Fibroblast of lung (primary cell): ENCODE measurements around the gene DIO3.

ENCODE experiments used
- EZH2 ChIP-seq: IDR thresholded peaks from 2 replicates; pipeline ENCODE4 v1.5.1; 2012; ENCODE audit warnings: low read length, control low read depth, mild to moderate bottlenecking; ENCODE audit errors: missing control alignments
- TF ChIP-seq, protein P1 (sequence below), 2 donors: IDR thresholded peaks in 1 of 2; conservative IDR thresholded peaks in 1 of 2; 1 replicate in 1 of 2; 2 replicates in 1 of 2; pipeline ENCODE4 v1.5.1; 2011 to 2012; ENCODE audit warnings: low read length in 2 of 2, control low read depth in 1 of 2, inconsistent platforms in 1 of 2, low read depth in 1 of 2, mild to moderate bottlenecking in 1 of 2

- TF ChIP-seq, protein P1, sequence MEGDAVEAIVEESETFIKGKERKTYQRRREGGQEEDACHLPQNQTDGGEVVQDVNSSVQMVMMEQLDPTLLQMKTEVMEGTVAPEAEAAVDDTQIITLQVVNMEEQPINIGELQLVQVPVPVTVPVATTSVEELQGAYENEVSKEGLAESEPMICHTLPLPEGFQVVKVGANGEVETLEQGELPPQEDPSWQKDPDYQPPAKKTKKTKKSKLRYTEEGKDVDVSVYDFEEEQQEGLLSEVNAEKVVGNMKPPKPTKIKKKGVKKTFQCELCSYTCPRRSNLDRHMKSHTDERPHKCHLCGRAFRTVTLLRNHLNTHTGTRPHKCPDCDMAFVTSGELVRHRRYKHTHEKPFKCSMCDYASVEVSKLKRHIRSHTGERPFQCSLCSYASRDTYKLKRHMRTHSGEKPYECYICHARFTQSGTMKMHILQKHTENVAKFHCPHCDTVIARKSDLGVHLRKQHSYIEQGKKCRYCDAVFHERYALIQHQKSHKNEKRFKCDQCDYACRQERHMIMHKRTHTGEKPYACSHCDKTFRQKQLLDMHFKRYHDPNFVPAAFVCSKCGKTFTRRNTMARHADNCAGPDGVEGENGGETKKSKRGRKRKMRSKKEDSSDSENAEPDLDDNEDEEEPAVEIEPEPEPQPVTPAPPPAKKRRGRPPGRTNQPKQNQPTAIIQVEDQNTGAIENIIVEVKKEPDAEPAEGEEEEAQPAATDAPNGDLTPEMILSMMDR (conservative IDR thresholded peaks at IDR 0.05 in 1 of 2, IDR thresholded peaks at IDR 0.05 in 1 of 2; ENCODE audit: low read depth in 1 of 2, low read length in 2 of 2) = no peak
- TF ChIP-seq EZH2 = no peak
Observed at GRCh38 chr14:101553393-101553792, 7.9 kb upstream of the DIO3 start.
